Stimulated activated CD4-positive, alpha-beta T cell treated with anti-CD3 and anti-CD28 coated beads, Interleukin-1b, Interleukin-23, amount 100 ng/mL, for 48 hours (primary cell): ENCODE measurements around the gene RAE1.

Experiments used
- DNase-seq: peaks from one replicate; pipeline ENCODE4 v3.0.0-alpha.2; 2020

Gene RAE1

GRCh38 chr20:57374343-57374930 lies 23.4 kb downstream of the RAE1 start:
- DNase-seq = no peak

GRCh38 chr20:57374931-57375651 lies 24.0 kb downstream of the RAE1 start:
- no peak for DNase-seq

GRCh38 chr20:57375652-57376230 lies 24.7 kb downstream of the RAE1 start:
- DNase-seq = no peak

GRCh38 chr20:57377350-57377749 lies 26.3 kb downstream of the RAE1 start:
- DNase-seq = no peak

GRCh38 chr20:57378107-57378506 lies 27.1 kb downstream of the RAE1 start:
- DNase-seq = no peak

GRCh38 chr20:57378646-57379262 lies 27.7 kb downstream of the RAE1 start:
- no peak for DNase-seq

- no peak for DNase-seq
Observed at GRCh38 chr20:57379263-57379647, 28.2 kb downstream of the RAE1 start.

GRCh38 chr20:57380081-57380750 lies 29.2 kb downstream of the RAE1 start:
- no peak for DNase-seq

GRCh38 chr20:57381596-57382503 lies 30.8 kb downstream of the RAE1 start:
- peak; percentile 80 for DNase-seq

DNA sequence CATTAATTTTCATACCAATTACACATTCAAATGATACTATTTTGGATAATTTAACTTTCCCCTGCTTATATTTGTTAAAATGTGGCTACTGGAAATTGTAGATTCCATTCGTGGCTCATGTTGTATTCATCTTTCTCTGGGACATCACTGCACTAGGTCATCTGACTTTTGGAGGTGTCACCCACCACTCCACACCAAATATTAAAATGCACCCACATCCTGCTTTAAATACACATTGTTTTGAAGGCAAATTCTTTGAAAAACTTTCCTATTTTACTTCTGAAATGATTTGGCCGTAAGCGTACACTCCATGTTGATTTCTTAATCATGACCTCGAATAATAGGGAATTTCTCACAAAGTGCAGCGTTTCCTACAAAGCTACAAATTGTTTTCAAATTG lies 31.5 kb downstream of the RAE1 start:
- no peak for DNase-seq

- DNase-seq = no peak
Observed at GRCh38 chr20:57383447-57384347, 32.6 kb downstream of the RAE1 start.

DNA sequence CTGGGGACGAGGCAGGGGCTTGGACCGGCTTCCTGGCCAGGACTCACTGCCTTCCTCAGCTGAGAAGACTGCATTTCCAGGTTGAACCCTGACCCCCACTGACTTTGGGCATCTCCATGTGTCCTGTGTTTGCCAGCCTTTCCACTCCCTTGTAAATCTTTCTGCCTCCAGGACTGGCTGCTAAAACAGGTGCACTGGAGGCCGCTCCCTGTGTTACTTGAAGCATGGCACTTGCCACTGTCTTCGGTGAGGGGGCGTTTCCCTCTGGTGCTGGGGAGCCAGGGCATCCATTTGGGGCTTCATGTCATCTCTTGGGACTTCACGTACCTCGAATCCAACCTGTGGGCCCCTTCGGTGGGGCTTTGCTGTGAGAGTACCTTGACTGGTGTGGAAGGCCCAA lies 33.4 kb downstream of the RAE1 start:
- DNase-seq = no peak

- no peak for DNase-seq
Observed at GRCh38 chr20:57384953-57385761, 34.1 kb downstream of the RAE1 start.

GRCh38 chr20:57385940-57386339 lies 34.9 kb downstream of the RAE1 start:
- no peak for DNase-seq

- DNase-seq = no peak
Observed at GRCh38 chr20:57386762-57387161, 35.7 kb downstream of the RAE1 start.

DNA sequence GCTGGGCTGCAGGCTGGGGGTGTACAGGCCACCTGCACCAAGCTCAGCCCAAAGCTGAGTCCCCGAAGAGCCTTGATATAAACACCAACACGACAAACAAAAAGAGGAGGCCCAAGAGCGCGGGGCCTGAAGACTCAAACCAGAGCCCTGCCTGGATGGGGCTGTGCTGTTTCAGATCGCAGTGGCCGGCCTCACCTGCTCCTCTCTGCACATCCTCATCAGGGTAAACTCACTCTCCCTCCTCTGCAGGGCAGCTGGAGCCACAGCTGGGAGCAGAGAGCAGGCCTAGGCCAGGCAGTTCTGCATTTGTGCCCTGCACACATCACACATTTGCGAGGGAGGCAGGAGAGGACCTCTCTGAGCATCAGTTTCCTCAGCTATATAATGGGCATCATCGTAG lies 36.4 kb downstream of the RAE1 start:
- DNase-seq = no peak

GRCh38 chr20:57387945-57388371 lies 36.9 kb downstream of the RAE1 start:
- no peak for DNase-seq

- DNase-seq = peak; percentile 63
Observed at GRCh38 chr20:57388953-57389694, 38.1 kb downstream of the RAE1 start.
